ENCODE data around the gene STK32C.

GRCh38 chr10:132354356-132355094, 46.8 kb upstream of the STK32C start:
- TF ChIP-seq, protein P1, sequence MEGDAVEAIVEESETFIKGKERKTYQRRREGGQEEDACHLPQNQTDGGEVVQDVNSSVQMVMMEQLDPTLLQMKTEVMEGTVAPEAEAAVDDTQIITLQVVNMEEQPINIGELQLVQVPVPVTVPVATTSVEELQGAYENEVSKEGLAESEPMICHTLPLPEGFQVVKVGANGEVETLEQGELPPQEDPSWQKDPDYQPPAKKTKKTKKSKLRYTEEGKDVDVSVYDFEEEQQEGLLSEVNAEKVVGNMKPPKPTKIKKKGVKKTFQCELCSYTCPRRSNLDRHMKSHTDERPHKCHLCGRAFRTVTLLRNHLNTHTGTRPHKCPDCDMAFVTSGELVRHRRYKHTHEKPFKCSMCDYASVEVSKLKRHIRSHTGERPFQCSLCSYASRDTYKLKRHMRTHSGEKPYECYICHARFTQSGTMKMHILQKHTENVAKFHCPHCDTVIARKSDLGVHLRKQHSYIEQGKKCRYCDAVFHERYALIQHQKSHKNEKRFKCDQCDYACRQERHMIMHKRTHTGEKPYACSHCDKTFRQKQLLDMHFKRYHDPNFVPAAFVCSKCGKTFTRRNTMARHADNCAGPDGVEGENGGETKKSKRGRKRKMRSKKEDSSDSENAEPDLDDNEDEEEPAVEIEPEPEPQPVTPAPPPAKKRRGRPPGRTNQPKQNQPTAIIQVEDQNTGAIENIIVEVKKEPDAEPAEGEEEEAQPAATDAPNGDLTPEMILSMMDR (IDR thresholded peaks at IDR 0.05; ENCODE audit: insufficient read depth, low read length) = no peak
- no peak for TF ChIP-seq POLR2AphosphoS5 (IDR thresholded peaks at IDR 0.05; ENCODE audit: low read depth)
